H9 (cell line): ENCODE data around the gene MYO5C. TPM values are rescaled to one million over a fixed set of nuclear protein-coding genes. Genes with fewer than 3 reads are reported as not detected.

Experiments used
- DNase-seq: peaks from one replicate; pipeline ENCODE4 v3.0.0-alpha.2; 2017
- H2AFZ ChIP-seq: one replicate; pipeline ENCODE4 v1.6.1; 2013; ENCODE audit warnings: mild to moderate bottlenecking, low read length, control low read depth, moderate library complexity
- H2AK5ac ChIP-seq: 2 replicates; pipeline ENCODE4 v1.6.1; 2013; ENCODE audit warnings: low read length, control low read depth, mixed read lengths; ENCODE audit not compliant: insufficient read length
- H2BK120ac ChIP-seq: one replicate; pipeline ENCODE4 v1.6.1; 2013; ENCODE audit warnings: low read depth, mild to moderate bottlenecking, low read length, control low read depth, inconsistent platforms; ENCODE audit not compliant: poor library complexity, severe bottlenecking
- H2BK12ac ChIP-seq: 2 replicates; pipeline ENCODE4 v1.6.1; 2013; ENCODE audit warnings: low read length, control low read depth, mixed read lengths, low read depth; ENCODE audit not compliant: insufficient read length
- H2BK15ac ChIP-seq: 2 replicates; pipeline ENCODE4 v1.6.1; 2013; ENCODE audit warnings: low read depth, low read length, control low read depth
- H2BK20ac ChIP-seq: one replicate; pipeline ENCODE4 v1.6.1; 2013; ENCODE audit warnings: low read depth, mild to moderate bottlenecking, low read length, control low read depth, inconsistent platforms; ENCODE audit not compliant: poor library complexity, severe bottlenecking
- H2BK5ac ChIP-seq: 2 replicates; pipeline ENCODE4 v1.6.1; 2013; ENCODE audit warnings: low read length, control low read depth, mixed read lengths; ENCODE audit not compliant: insufficient read length
- H3K14ac ChIP-seq: 2 replicates; pipeline ENCODE4 v1.6.1; 2013; ENCODE audit warnings: low read length, control low read depth; ENCODE audit not compliant: insufficient read depth
- H3K18ac ChIP-seq: 2 replicates; pipeline ENCODE4 v1.6.1; 2013; ENCODE audit warnings: low read depth, mild to moderate bottlenecking, mixed read lengths, low read length, control low read depth; ENCODE audit not compliant: insufficient read length
- H3K23ac ChIP-seq: 2 replicates; pipeline ENCODE4 v1.6.1; 2013; ENCODE audit warnings: low read length, control low read depth, mixed read lengths, low read depth; ENCODE audit not compliant: insufficient read length
- H3K23me2 ChIP-seq: 2 replicates; pipeline ENCODE4 v1.6.1; 2013; ENCODE audit warnings: low read depth, mild to moderate bottlenecking, mixed read lengths, low read length, control low read depth; ENCODE audit not compliant: insufficient read length, poor library complexity, severe bottlenecking
- H3K27ac ChIP-seq: 2 replicates; pipeline ENCODE4 v1.5.1; 2013; ENCODE audit warnings: low read length, control low read depth, mixed read lengths, low read depth; ENCODE audit not compliant: insufficient read length
- H3K27me3 ChIP-seq: 2 replicates; pipeline ENCODE4 v1.6.1; 2013; ENCODE audit warnings: low read length, control low read depth, inconsistent platforms; ENCODE audit not compliant: insufficient read depth
- H3K4ac ChIP-seq: 2 replicates; pipeline ENCODE4 v1.6.1; 2013; ENCODE audit warnings: low read depth, mild to moderate bottlenecking, control low read depth, inconsistent platforms, low read length, moderate library complexity
- H3K4me1 ChIP-seq: 2 replicates; pipeline ENCODE4 v1.6.1; 2013; ENCODE audit warnings: low read length, control low read depth, inconsistent platforms; ENCODE audit not compliant: insufficient read depth
- H3K4me2 ChIP-seq: 2 replicates; pipeline ENCODE4 v1.6.1; 2013; ENCODE audit warnings: low read length, control low read depth, mixed read lengths; ENCODE audit not compliant: insufficient read length, insufficient read depth
- H3K56ac ChIP-seq: 2 replicates; pipeline ENCODE4 v1.6.1; 2013; ENCODE audit warnings: low read depth, mild to moderate bottlenecking, mixed read lengths, low read length, control low read depth; ENCODE audit not compliant: insufficient read length
- H3K79me1 ChIP-seq: 2 replicates; pipeline ENCODE4 v1.6.1; 2013; ENCODE audit warnings: low read depth, mild to moderate bottlenecking, moderate library complexity, low read length, control low read depth, inconsistent platforms; ENCODE audit not compliant: insufficient read depth, poor library complexity, severe bottlenecking
- H3K79me2 ChIP-seq: 2 replicates; pipeline ENCODE4 v1.6.1; 2013; ENCODE audit warnings: low read length, control low read depth, inconsistent platforms; ENCODE audit not compliant: insufficient read depth
- H3K9ac ChIP-seq: 2 replicates; pipeline ENCODE4 v1.6.1; 2013; ENCODE audit warnings: low read length, control low read depth, mixed read lengths; ENCODE audit not compliant: insufficient read length; ENCODE audit errors: extremely low read depth
- H3K9me3 ChIP-seq: one replicate; pipeline ENCODE4 v1.6.1; 2013; ENCODE audit warnings: low read depth, low read length, inconsistent platforms; ENCODE audit not compliant: control insufficient read depth
- H3T11ph ChIP-seq: one replicate; pipeline ENCODE4 v1.6.1; 2013; ENCODE audit warnings: mild to moderate bottlenecking, low read length, control low read depth, inconsistent platforms
- H4K20me1 ChIP-seq: one replicate; pipeline ENCODE4 v1.6.1; 2013; ENCODE audit not compliant: control insufficient read depth, insufficient read length, insufficient read depth
- H4K5ac ChIP-seq: 2 replicates; pipeline ENCODE4 v1.6.1; 2013; ENCODE audit warnings: low read depth, mild to moderate bottlenecking, mixed read lengths, low read length, control low read depth; ENCODE audit not compliant: insufficient read length
- H4K8ac ChIP-seq: replicated peaks from 2 replicates; pipeline ENCODE4 v1.6.1; 2013; ENCODE audit warnings: low read length, control low read depth, mixed read lengths, low read depth; ENCODE audit not compliant: insufficient read length
- H4K91ac ChIP-seq: 2 replicates; pipeline ENCODE4 v1.6.1; 2013; ENCODE audit warnings: low read depth, mild to moderate bottlenecking, moderate library complexity, mixed read lengths, low read length, control low read depth; ENCODE audit not compliant: insufficient read length
- H3K27ac Mint-ChIP-seq, 3 experiments: 2 replicates in 2 of 3; 3 replicates in 1 of 3; pipeline ENCODE4 v1.8.0; 2020 to 2021; ENCODE audit warnings: mixed read lengths in 3 of 3, mild to moderate bottlenecking in 1 of 3, moderate library complexity in 1 of 3
- H3K27me3 Mint-ChIP-seq: 2 replicates; pipeline ENCODE4 v1.8.0; 2021; ENCODE audit warnings: low read depth, mild to moderate bottlenecking, moderate library complexity, mixed read lengths
- H3K36me3 Mint-ChIP-seq, 3 experiments: 2 replicates in 2 of 3; 3 replicates in 1 of 3; pipeline ENCODE4 v1.8.0; 2020 to 2021; ENCODE audit warnings: low read depth in 3 of 3, mixed read lengths in 3 of 3; ENCODE audit not compliant: insufficient read depth in 1 of 3
- H3K4me1 Mint-ChIP-seq, 2 experiments: 2 replicates each; pipeline ENCODE4 v1.8.0; 2020; ENCODE audit warnings: mixed read lengths in 2 of 2
- H3K4me3 Mint-ChIP-seq, 2 experiments: 2 replicates in 1 of 2; 3 replicates in 1 of 2; pipeline ENCODE4 v1.8.0; 2020 to 2021; ENCODE audit warnings: mild to moderate bottlenecking in 2 of 2, mixed read lengths in 2 of 2, moderate library complexity in 1 of 2
- H3K9me3 Mint-ChIP-seq, 2 experiments: 2 replicates in 1 of 2; 3 replicates in 1 of 2; pipeline ENCODE4 v1.8.0; 2020; ENCODE audit warnings: mild to moderate bottlenecking in 2 of 2, mixed read lengths in 2 of 2, moderate library complexity in 1 of 2
- CTCF ChIP-seq: fragments of 200-600 bp; sonication (generic); conservative IDR thresholded peaks from 3 replicates; pipeline ENCODE4 v1.8.0; 2021; ENCODE audit warnings: antibody characterized with exemption, mild to moderate bottlenecking
- WGBS: extraction: QIAGEN DNeasy Blood & Tissue Kit; methylation state at CpG from one replicate; pipeline ENCODE4 v1.1.7; 2013; ENCODE audit warnings: missing lambda C conversion rate, low lambda C conversion rate, mixed read lengths; ENCODE audit not compliant: insufficient read length; ENCODE audit errors: extremely low coverage; 5-methylcytosine and 5-hydroxymethylcytosine counted together
- microRNA-seq: library from miRNA; unstranded; fragments of <30 nt; microRNA quantifications from one replicate; pipeline ENCODE4, GENCODE V29; 2020; ENCODE audit warnings: borderline microRNAs expressed
- total RNA-seq: library from RNA; stranded (reverse); gene quantifications from 2 replicates; pipeline ENCODE4 v1.2.1, GENCODE V29; 2021

Gene MYO5C
- total RNA-seq, 1 experiment from 2014 or later, result 22.2 TPM

- Histone ChIP-seq H2BK5ac (no peak overlapping the region), H2BK20ac (no peak overlapping the region), H3K4ac (no peak overlapping the region), H3K23ac (no peak overlapping the region), H3K14ac (no peak overlapping the region), H3K23me2 (no peaks in the 10 kb centered on the region), H4K8ac (no peak overlapping the region), H3K79me2 (no peaks in the 10 kb centered on the region), H3T11ph (no peak overlapping the region), H2AK5ac (no peak overlapping the region), H2AFZ (no peak overlapping the region), H4K5ac (no peak overlapping the region), H4K91ac (no peak overlapping the region), H3K18ac (no peak overlapping the region), H4K20me1 (no peaks in the 10 kb centered on the region), H2BK120ac (no peak overlapping the region), H3K56ac (no peak overlapping the region), H3K27me3 (no peaks in the 10 kb centered on the region), H3K9ac (no peak overlapping the region), H3K4me2 (no peak overlapping the region), H3K9me3 (no peaks in the 10 kb centered on the region), H2BK12ac (no peak overlapping the region), H2BK15ac (no peak overlapping the region), H3K27ac (no peak overlapping the region), H3K79me1 (no peaks in the 10 kb centered on the region), H3K4me1 (no peaks in the 10 kb centered on the region)
- Mint-ChIP-seq H3K9me3 (peaks cover 4 to 5% of the 10 kb centered on the region in 2 experiments), H3K4me3 (no peak overlapping the region), H3K27me3 (no peaks in the 10 kb centered on the region), H3K27ac (peak overlapping the region in 1 of 3 experiments; percentile 87; a peak in 1 of 7 replicates), H3K4me1 (peaks cover 15 to 16% of the 10 kb centered on the region in 2 experiments), H3K36me3 (peaks cover 20 to 39% (median 30%) of the 10 kb centered on the region in 3 experiments)
- no CpG with 5 or more reads among the region's 11 CpGs for WGBS
- no peak for TF ChIP-seq CTCF
- no peak for DNase-seq
These were observed 151.7 kb downstream of the MYO5C start for GRCh38 chr15:52143873-52144272.

Small RNA genes within 50 kb of the gene (microRNA-seq; reads per million reads assigned to microRNA genes)
- gene MIR1266, result 1.5 reads per million, percentile 13 among the genes with 10 or more reads in this experiment

Other genes starting within 250 kb of the MYO5C start
- gene BCL2L10, start 183.0 kb downstream of the MYO5C start, total RNA-seq, result not detected in 2 replicates
- 29.8 and 30.2 TPM in 2 replicates for gene GNB5, start 104.4 kb downstream of the MYO5C start, total RNA-seq
- gene MYO5A, start 233.1 kb upstream of the MYO5C start, total RNA-seq, result 21.8 and 22.0 TPM in 2 replicates